ENCODE measurements around the gene SOHLH2.

Gene SOHLH2, protein sequence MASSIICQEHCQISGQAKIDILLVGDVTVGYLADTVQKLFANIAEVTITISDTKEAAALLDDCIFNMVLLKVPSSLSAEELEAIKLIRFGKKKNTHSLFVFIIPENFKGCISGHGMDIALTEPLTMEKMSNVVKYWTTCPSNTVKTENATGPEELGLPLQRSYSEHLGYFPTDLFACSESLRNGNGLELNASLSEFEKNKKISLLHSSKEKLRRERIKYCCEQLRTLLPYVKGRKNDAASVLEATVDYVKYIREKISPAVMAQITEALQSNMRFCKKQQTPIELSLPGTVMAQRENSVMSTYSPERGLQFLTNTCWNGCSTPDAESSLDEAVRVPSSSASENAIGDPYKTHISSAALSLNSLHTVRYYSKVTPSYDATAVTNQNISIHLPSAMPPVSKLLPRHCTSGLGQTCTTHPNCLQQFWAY

DNA sequence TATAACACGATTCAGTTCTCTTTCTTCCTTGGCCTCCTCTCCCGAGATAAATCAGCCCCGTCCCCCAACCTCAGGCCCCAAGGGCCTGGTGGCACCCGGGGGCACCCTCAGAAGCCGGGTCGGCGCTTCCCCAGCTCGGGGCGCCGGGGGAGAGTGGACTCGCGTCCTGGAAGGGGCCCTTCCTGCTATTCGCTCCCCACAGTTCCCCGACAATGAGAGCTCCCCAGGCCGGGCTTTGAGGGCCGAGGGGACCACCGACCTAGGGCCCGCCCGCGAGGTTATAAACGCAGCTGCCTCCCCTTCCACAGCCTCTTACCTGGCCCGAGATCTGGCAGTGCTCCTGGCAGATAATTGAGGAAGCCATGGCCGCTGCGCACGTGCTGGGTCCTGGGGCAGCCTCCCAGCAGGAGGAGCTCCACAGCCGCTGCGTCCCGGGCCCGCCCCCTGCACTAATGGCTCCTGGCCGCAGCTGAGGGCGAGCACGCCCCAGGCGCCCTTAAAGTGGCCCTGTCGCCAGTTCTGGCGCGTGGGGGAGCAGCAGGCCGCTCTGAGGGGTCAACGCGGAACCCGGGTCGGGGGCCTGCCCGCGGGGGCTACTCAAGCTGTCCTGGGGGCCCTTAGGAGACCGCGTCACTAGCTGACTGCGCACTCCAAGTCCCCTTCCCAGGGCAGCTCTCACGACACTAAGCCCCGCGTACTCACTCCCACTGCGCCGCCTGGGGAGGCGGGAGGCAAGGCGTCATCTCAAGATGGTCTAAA lies at the start of gene SOHLH2:
Gene SOHLH2 (minus strand): TSS at position 394 of the 759 bp plus-strand sequence. CDS start 30 bp downstream, at position 364.
- no peak for DNase-seq

DNA sequence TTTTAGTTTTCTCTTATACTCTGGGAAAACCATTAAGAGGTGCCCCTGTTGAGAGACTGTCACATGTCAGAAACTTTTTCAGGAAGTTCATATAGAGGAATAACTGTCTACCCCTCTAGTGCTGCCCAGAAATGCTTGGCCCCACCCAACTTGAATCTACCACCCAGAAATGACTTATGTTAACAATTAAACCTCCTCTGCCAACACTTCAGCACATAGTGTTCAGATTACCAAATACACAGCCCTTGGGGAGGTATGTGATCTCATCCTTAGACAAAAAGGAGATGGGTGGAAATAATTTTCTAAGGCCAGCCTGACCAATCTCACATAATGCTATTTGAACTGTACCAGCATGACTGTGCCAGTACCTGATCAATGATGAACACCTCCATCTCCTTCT lies 47.6 kb upstream of the SOHLH2 start:
- no peak for DNase-seq

DNA sequence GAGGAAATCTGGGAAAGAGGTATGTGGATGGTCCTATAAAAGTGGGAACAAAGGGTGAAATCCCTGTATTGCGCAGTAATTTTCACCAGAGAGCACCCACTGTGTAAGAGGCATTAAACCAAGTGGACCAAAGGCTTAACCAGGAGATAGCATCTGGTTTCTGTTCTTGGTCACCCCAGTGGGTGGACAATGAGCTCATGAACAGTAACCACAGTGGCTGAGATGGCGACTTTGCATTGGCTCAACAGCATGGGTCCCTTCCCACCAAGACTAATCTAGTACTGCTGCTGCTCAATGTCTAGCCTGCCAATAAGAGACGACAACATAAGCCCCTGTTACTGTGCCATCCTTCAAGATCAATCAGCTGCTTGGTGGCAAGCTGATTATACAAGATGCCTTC lies 46.7 kb upstream of the SOHLH2 start:
- DNase-seq: no peak

- DNase-seq: no peak
These were observed 45.2 kb upstream of the SOHLH2 start for GRCh38 chr13:36259361-36260137.

DNA sequence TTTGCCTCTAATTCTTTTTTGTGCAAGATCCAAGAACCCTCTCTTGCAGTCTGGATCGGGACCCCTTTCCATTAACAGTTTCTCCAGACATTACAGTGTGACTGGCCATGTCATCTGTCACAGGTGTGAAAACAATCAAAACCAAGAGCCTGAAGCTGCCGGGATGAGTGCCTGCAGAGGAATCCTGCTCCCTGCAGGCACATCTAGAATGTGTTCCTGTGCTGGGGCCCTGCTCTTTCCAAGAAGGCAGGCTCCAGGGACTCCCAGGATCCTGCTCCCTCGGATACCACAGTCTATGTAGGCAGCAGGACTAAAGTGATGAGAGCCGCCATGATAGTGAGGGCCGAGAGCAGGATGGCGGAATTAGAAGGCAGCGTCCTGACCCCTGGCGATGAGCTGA lies 44.5 kb upstream of the SOHLH2 start:
- no peak for DNase-seq

- DNase-seq: no peak
These were observed 37.2 kb upstream of the SOHLH2 start for GRCh38 chr13:36251526-36251925.

- no peak for DNase-seq
These were observed 36.7 kb upstream of the SOHLH2 start for GRCh38 chr13:36251017-36251416.

- DNase-seq: no peak
These were observed 34.3 kb upstream of the SOHLH2 start for GRCh38 chr13:36248700-36249099.

GRCh38 chr13:36244990-36245389 lies 30.6 kb upstream of the SOHLH2 start:
- DNase-seq: no peak

GRCh38 chr13:36244073-36244472 lies 29.7 kb upstream of the SOHLH2 start:
- DNase-seq: no peak

DNA sequence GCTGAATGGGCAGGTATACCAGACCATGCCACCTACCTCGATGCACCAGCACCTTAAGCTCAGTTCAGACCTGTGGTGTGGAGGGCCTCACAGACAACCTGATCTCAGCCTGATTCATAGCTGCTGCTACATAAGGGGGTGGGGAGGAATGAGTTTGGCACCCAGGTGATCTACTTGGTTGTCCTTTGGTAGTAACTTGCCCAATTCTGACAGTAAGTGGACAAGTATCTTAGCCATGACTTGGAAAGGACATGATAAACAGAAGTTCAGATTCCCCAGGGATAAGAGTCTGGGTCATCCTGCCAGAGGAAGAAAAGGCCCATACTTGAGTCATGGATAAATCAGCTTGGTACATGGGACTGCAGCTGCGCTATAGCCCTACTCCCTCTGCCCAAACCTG lies 28.4 kb upstream of the SOHLH2 start:
- no peak for DNase-seq

DNA sequence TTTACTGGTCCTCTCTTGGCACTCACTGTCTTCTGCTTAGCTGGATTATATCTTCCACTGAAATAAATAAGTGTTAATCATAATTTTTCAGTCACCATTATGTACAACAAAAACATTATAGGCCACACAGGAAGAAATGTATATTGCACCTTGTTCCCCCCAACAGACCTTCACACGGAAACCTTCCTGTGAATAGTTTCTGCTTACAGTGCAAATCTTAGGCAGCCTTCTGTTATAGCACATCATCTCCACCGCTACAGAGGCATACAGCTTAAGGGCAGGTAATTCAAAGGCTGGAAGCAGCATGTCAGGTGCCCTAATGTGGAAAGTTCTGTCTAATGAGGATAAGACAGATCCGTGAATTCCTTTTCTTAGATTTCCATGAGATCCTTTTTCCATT lies 16.9 kb upstream of the SOHLH2 start:
- no peak for DNase-seq

DNA sequence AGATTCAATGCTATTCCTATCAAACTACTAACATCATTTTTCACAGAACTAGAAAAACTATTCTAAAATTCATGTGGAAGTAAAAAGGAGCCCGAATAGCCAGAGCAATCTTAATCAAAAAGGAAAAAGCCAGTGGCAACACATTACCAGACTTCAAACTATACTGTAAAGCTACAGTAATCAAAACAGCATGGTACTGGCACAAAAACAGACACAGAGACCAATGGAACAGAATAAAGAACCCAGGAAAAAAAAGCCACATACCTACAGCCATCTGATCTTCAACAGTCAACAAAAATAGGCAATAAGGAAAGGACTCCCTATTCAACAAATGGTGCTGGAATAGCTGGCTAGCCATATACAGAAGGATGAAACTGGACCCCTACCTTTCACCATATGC lies 10.4 kb upstream of the SOHLH2 start:
- no peak for DNase-seq

GRCh38 chr13:36219883-36220282 lies 5.5 kb upstream of the SOHLH2 start:
- no peak for DNase-seq

- no peak for DNase-seq
These were observed 3.1 kb upstream of the SOHLH2 start for GRCh38 chr13:36217456-36217855.

DNA sequence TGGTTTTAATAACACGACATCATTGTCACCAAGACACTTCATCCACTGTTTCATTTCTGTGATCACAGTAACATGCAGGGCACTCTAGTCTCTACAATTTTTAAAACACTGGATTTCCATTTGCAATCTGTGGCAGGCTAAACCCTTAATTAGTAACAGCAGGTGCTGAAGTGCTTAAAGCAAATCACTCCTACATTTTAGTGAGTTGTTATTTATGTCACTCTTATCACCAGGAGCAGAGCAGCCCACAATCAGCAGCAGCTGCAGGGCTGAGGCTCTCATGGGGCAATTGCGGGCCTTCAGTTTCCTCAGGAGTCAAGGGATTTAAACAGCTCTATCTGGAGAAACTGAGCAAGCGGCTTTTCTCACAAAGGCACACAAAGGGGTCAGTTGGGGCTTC lies 1.6 kb downstream of the SOHLH2 start:
- DNase-seq: no peak

DNA sequence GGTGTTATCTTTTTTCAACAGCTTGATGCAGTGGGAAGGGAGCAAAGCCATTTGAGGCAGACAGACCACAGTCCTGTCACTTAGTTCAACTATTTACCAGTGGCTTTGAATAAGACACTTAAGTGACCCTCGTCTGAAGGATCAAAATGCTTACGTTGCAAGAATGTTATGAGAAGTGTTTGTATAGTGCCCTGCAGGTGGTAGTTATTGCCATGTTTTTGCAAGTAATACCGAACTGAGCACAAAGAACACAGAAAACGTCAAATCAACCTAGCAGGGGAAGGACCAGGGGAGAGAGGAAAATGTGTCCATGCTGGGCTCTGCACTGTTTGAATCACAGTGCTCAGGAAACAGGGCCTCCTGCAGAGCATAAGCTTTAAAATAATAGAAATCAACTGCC lies 2.8 kb downstream of the SOHLH2 start:
- no peak for DNase-seq

DNA sequence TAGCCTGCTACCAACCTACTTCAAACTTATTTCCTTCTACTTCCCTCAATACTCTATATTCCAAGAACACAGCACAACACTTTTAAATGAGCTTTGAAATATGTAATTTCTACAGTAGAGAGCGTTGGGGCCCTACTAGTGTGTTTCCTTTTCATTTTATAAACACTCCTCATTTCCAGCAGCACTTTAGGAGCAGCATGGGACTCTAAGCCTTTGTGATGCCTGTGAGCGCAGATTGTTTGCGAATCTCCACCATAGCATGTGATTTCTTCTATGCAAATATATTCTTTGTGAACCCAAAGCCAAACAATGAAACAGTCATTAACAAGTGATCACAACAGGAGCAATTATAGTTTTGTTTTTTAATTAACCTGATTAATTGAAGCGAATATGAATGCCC lies 3.6 kb downstream of the SOHLH2 start:
- no peak for DNase-seq

GRCh38 chr13:36207672-36208071 lies 6.7 kb downstream of the SOHLH2 start:
- DNase-seq: no peak

DNA sequence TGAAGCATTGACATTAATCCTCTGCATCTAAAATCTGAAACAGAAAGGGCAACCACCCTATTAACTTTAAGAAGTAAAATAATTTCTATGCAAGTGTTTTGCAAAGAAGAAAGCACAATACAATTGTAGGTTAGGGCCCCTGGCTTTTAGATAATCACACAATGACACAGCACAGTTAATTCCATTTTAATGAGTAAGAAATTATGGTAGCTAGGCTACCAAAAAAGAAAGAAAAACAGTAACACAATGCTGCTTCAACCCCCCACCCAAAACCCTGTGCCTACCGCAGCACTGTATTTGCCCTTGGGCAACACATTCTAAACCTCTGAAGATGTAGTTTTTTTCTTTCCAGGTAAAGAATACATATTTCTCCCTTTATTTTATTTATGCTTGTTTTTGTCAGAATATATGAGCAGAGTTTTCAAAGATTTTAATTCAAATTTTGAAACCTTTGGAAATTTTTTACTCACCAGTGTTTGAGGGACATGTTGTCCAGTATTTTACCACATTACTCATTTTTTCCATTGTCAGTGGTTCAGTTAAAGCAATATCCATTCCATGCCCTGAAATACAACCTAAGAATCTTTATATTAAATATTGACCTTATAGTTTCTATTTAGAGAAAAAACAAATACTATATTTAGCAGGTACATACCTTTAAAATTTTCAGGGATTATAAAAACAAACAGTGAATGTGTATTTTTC lies 21.1 kb downstream of the SOHLH2 start:
- no peak for DNase-seq

GRCh38 chr13:36192166-36192565 lies 22.2 kb downstream of the SOHLH2 start:
- peak; percentile 36 for DNase-seq

DNA sequence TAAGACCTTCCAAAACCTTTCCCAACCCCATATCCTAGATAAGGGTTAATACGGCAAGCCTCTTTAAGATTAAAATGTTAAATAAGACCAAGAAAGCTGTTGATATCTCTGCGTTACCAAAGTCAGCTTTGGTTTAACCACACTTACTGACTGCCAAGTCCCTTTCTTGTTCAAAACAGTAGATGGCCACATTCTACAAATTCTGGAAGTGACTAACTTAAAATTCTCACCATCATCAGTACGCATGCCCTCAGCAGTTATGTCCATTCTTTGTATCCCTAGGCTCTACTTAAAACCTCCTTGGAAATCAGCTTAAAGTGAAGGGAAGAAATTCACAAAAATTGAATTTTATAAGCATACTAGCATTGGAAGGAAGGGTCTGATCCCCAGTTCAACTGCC lies 23.6 kb downstream of the SOHLH2 start:
- DNase-seq: no peak

- no peak for DNase-seq
These were observed 25.9 kb downstream of the SOHLH2 start for GRCh38 chr13:36188441-36188840.

All from GF-D8 (cell line).